ENCODE measurements around the gene NRXN3.

Gene NRXN3

DNA sequence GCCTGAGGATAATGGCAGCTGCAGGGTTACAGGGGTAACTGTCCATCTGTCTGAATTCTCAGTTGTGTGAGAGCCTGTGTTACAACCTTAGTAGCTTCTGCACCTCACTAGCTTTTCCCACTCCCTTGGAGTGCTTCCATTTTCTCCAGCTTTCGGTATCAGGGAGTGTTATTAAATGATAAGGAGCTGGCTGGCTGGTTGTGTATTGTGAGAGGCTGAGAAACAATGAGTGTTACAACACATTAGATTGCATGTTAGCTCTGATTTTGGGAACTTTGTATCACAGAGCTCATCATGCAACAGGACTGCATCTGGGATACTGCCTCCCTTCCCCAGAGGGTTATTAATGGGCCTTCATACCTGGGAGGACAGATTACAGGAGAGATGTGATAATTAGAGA, 1317.5 kb downstream of the NRXN3 start:
- Histone ChIP-seq H3K36me3 (ENCODE audit: control insufficient read depth, insufficient read depth, low read length) (no peaks in the 10 kb centered on the region), H3K27me3 (replicated peaks; ENCODE audit: control insufficient read depth, insufficient read depth, low read length) (no peaks in the 10 kb centered on the region), H3K4me3 (replicated peaks; ENCODE audit: low read depth, low read length) (no peak overlapping the region)
- no peak for DNase-seq (ENCODE audit: extremely low read depth, insufficient read length)
- TF ChIP-seq, protein P1, sequence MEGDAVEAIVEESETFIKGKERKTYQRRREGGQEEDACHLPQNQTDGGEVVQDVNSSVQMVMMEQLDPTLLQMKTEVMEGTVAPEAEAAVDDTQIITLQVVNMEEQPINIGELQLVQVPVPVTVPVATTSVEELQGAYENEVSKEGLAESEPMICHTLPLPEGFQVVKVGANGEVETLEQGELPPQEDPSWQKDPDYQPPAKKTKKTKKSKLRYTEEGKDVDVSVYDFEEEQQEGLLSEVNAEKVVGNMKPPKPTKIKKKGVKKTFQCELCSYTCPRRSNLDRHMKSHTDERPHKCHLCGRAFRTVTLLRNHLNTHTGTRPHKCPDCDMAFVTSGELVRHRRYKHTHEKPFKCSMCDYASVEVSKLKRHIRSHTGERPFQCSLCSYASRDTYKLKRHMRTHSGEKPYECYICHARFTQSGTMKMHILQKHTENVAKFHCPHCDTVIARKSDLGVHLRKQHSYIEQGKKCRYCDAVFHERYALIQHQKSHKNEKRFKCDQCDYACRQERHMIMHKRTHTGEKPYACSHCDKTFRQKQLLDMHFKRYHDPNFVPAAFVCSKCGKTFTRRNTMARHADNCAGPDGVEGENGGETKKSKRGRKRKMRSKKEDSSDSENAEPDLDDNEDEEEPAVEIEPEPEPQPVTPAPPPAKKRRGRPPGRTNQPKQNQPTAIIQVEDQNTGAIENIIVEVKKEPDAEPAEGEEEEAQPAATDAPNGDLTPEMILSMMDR (IDR thresholded peaks at IDR 0.05; ENCODE audit: insufficient read depth, low read length, poor library complexity, severe bottlenecking) = no peak

DNA sequence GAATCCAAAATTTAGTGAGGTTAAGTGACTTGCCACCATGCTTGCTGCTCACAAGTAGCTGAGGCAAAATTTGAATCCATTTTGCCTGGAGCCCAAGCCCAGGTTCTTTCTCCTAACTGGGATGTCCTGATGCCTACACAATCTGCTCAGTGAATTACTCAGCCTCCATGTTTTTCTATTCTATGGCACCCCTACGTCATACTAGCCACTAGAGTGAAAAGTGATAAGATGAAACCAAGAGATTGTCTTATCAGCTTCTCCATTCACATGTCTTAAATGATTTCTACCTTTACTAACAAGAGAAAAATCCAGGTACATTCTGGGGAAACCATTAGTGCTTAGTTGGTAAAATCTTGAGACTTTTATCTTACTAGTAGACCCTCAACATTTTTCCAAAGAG, 1321.0 kb downstream of the NRXN3 start:
- no peak for DNase-seq (ENCODE audit: extremely low read depth, insufficient read length)
- H3K27me3 ChIP-seq (replicated peaks; ENCODE audit: control insufficient read depth, insufficient read depth, low read length) = no peaks in the 10 kb centered on the region
- H3K4me3 ChIP-seq (replicated peaks; ENCODE audit: low read depth, low read length) = no peak overlapping the region
- TF ChIP-seq, protein P1 (IDR thresholded peaks at IDR 0.05; ENCODE audit: insufficient read depth, low read length, poor library complexity, severe bottlenecking) = no peak
- no peaks in the 10 kb centered on the region for H3K36me3 ChIP-seq (ENCODE audit: control insufficient read depth, insufficient read depth, low read length)

DNA sequence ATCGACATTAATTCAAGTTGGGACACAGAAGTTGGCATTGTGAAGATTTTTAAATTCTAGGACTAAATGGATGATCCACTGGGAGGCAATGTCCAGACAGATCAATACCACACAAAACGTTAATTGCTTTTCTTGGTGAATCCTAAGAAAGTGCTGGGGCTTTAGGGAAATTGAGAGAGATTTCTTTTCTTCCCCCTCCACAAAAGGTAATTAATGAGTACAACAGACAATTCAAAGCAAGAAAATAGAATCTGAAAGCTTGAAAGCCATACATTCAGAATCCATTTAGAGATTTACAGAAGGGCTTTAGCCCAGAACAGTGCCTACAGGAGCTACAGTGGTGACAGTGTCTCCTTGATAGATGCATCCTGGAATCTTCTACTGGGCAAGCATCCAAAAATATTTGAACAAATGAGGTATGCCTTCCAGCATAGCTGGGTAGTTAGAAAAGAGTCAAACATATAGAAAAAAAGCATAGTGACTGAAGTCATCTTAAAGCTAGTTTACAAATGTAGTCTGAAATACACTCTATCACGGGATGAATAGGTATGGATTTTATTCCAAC, 1323.0 kb downstream of the NRXN3 start:
- no peak for DNase-seq (ENCODE audit: extremely low read depth, insufficient read length)
- no peaks in the 10 kb centered on the region for H3K36me3 ChIP-seq (ENCODE audit: control insufficient read depth, insufficient read depth, low read length)
- H3K4me3 ChIP-seq (replicated peaks; ENCODE audit: low read depth, low read length) = no peak overlapping the region
- TF ChIP-seq, protein P1 (IDR thresholded peaks at IDR 0.05; ENCODE audit: insufficient read depth, low read length, poor library complexity, severe bottlenecking) = no peak
- no peaks in the 10 kb centered on the region for H3K27me3 ChIP-seq (replicated peaks; ENCODE audit: control insufficient read depth, insufficient read depth, low read length)

DNA sequence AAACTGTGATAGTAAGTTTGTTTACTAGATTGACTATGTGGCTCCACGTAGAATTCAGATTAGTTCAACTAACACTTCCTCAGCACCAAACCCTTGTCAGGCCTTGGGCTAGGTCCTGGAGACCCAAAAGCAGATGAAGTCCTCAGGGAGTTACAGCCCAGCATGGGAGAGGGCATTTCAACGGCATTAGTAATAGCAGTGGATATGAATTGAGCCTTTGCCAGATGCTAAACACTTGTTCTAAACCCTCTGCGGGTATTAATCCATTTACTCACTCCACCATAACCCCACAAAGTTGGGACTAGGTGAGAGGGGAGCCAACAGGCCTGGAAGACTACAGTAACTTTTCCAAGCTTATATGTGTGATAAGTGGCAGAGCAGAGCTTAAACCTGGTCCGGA, 1326.5 kb downstream of the NRXN3 start:
- Histone ChIP-seq H3K4me3 (replicated peaks; ENCODE audit: low read depth, low read length) (no peak overlapping the region), H3K36me3 (ENCODE audit: control insufficient read depth, insufficient read depth, low read length) (no peaks in the 10 kb centered on the region), H3K27me3 (replicated peaks; ENCODE audit: control insufficient read depth, insufficient read depth, low read length) (no peaks in the 10 kb centered on the region)
- TF ChIP-seq, protein P1 (IDR thresholded peaks at IDR 0.05; ENCODE audit: insufficient read depth, low read length, poor library complexity, severe bottlenecking) = no peak
- DNase-seq (ENCODE audit: extremely low read depth, insufficient read length) = no peak

DNA sequence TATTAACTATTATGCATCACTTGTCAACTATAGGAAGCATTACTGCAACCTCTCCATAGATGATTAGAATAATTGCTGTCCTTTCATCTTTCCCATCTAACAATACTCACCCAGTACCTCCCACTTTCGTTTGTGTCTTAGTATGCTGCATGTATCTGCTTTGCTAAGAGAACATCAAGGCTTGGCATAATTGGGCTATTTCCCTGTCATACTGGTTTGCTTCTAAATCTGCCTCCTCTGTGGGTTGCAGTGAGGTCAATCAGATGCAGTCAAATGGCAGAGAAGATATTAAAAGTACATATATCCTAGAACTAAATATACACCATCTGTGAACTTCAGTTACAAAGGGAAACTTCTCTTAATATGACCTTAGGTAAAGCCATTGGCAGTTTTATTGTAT, 1330.3 kb downstream of the NRXN3 start:
- no peaks in the 10 kb centered on the region for H3K36me3 ChIP-seq (ENCODE audit: control insufficient read depth, insufficient read depth, low read length)
- H3K4me3 ChIP-seq (replicated peaks; ENCODE audit: low read depth, low read length) = no peak overlapping the region
- no peaks in the 10 kb centered on the region for H3K27me3 ChIP-seq (replicated peaks; ENCODE audit: control insufficient read depth, insufficient read depth, low read length)
- no peak for DNase-seq (ENCODE audit: extremely low read depth, insufficient read length)
- TF ChIP-seq, protein P1 (IDR thresholded peaks at IDR 0.05; ENCODE audit: insufficient read depth, low read length, poor library complexity, severe bottlenecking) = no peak

All from GM06990 (cell line).